ENCODE results near the gene LRRN2. TPM values are rescaled to one million over a fixed set of nuclear protein-coding genes. Genes with fewer than 3 reads are reported as not detected.

The LRRN2 gene
- total RNA-seq, 1 donor from 2014 or later = 7.7 TPM

- FAIRE-seq = no peak
- no peak for DNase-seq (ENCODE audit: low spot score in 2 of 2)
These were observed 27.3 kb upstream of the LRRN2 start for GRCh38 chr1:204712708-204713430.

GRCh38 chr1:204711947-204712701 lies 26.6 kb upstream of the LRRN2 start:
- peak in 1 of 2 donors; percentile 41 for DNase-seq (ENCODE audit: low spot score in 2 of 2)
- no peak for FAIRE-seq

GRCh38 chr1:204711103-204711946 lies 25.8 kb upstream of the LRRN2 start:
- DNase-seq (ENCODE audit: low spot score in 2 of 2) = no peak
- FAIRE-seq = no peak

GRCh38 chr1:204709960-204710912 lies 24.7 kb upstream of the LRRN2 start:
- DNase-seq (ENCODE audit: low spot score in 2 of 2) (no peak), FAIRE-seq (no peak)

- DNase-seq (ENCODE audit: low spot score in 2 of 2) = no peak
- FAIRE-seq = no peak
These were observed 23.5 kb upstream of the LRRN2 start for GRCh38 chr1:204709021-204709420.

- DNase-seq (ENCODE audit: low spot score in 2 of 2) (no peak), FAIRE-seq (no peak)
These were observed 21.4 kb upstream of the LRRN2 start for GRCh38 chr1:204706838-204707509.

- no peak for DNase-seq (ENCODE audit: low spot score in 2 of 2)
- FAIRE-seq = no peak
These were observed 20.6 kb upstream of the LRRN2 start for GRCh38 chr1:204705888-204706837.

- FAIRE-seq = no peak
These were observed 19.9 kb upstream of the LRRN2 start for GRCh38 chr1:204705493-204705811.

GRCh38 chr1:204704794-204705492 lies 19.4 kb upstream of the LRRN2 start:
- no peak for DNase-seq (ENCODE audit: low spot score in 2 of 2)
- FAIRE-seq = no peak

More at GRCh38 chr1:204705493-204705811, 19.9 kb upstream of the LRRN2 start:
- DNase-seq (ENCODE audit: low spot score in 2 of 2) = no peak

- DNase-seq (ENCODE audit: low spot score in 2 of 2) (no peak), FAIRE-seq (no peak)
These were observed 18.5 kb upstream of the LRRN2 start for GRCh38 chr1:204703826-204704612.

- FAIRE-seq = no peak
- DNase-seq (ENCODE audit: low spot score in 2 of 2) = no peak
These were observed 17.7 kb upstream of the LRRN2 start for GRCh38 chr1:204703268-204703664.

GRCh38 chr1:204702552-204703267 lies 17.2 kb upstream of the LRRN2 start:
- FAIRE-seq (no peak), DNase-seq (ENCODE audit: low spot score in 2 of 2) (no peak)

- FAIRE-seq = no peak
These were observed 15.7 kb upstream of the LRRN2 start for GRCh38 chr1:204701229-204701628.

GRCh38 chr1:204697893-204698292 lies 12.4 kb upstream of the LRRN2 start:
- DNase-seq (ENCODE audit: low spot score in 2 of 2) (no peak), FAIRE-seq (no peak)

More at GRCh38 chr1:204701229-204701628, 15.7 kb upstream of the LRRN2 start:
- DNase-seq (ENCODE audit: low spot score in 2 of 2) = no peak

GRCh38 chr1:204696606-204697005 lies 11.1 kb upstream of the LRRN2 start:
- FAIRE-seq = no peak

GRCh38 chr1:204695692-204696091 lies 10.2 kb upstream of the LRRN2 start:
- DNase-seq (ENCODE audit: low spot score in 2 of 2) = no peak
- FAIRE-seq = no peak

More at GRCh38 chr1:204696606-204697005, 11.1 kb upstream of the LRRN2 start:
- no peak for DNase-seq (ENCODE audit: low spot score in 2 of 2)
